ENCODE measurements around the gene MTRF1.
"Not testable (repeated sequence)": the region's sequence is repeated elsewhere in the genome, so short reads cannot be mapped to it uniquely, and the experiment has no call there.

The MTRF1 gene

DNA sequence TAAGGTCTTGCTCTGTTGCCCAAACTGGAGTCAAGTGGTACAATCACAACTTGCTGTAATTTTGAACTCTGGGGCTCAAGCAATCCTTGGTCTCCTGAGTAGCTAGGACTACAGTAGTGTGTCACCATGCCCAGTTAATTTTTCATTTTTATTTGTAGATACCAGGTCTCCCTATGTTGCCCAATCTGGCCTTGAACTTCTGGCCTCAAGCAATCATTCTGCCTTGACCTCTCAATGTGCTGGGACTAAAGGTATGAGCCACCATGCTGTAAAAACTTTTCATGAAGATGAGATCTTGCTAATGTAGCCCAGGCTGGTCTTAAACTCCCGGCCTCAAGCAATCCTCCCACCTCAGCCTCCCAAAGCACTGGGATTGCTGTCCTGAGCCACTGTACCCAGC, 32.6 kb upstream of the MTRF1 start:
- Mint-ChIP-seq H3K4me1 (peaks cover 5% of the 10 kb centered on the region), H3K36me3 (peaks cover 5% of the 10 kb centered on the region), H3K27ac (no peak overlapping the region), H3K9me3 (peaks cover 5% of the 10 kb centered on the region), H3K4me3 (no peak overlapping the region), H3K27me3 (peaks cover 10% of the 10 kb centered on the region)
- CTCF ChIA-PET = no interaction called here
- DNase-seq = no peak

- no peak overlapping the region for H3K27ac Mint-ChIP-seq
- H3K36me3 Mint-ChIP-seq = peaks cover 5% of the 10 kb centered on the region
- peaks cover 5% of the 10 kb centered on the region for H3K9me3 Mint-ChIP-seq
- H3K4me1 Mint-ChIP-seq = peaks cover 5% of the 10 kb centered on the region
- no peak for DNase-seq
- CTCF ChIA-PET = no interaction called here
- H3K4me3 Mint-ChIP-seq = no peak overlapping the region
- H3K27me3 Mint-ChIP-seq = peaks cover 10% of the 10 kb centered on the region
These were observed 31.5 kb upstream of the MTRF1 start for GRCh38 chr13:41294914-41295313.

DNA sequence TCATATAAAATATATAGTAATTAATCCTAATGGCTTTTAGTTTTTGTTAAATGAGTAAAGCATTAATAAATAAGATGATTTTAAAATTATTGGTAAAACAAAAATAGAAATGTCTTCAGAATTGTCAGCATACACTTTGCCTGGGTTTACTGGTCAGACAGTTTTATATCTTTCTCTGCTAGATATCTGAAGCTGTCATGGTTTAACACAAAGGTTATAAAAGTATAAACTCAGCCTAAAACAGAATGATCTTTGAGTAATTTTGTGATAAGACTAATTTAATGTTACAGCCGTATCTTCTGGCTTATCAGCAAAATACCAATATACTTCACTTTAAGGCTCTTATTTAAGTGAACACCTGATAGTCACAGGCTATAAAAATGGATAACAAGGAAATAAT, 29.9 kb upstream of the MTRF1 start:
- CTCF ChIA-PET = no interaction called here
- no peak for DNase-seq
- H3K4me1 Mint-ChIP-seq = no peaks in the 10 kb centered on the region
- H3K36me3 Mint-ChIP-seq = peaks cover 3% of the 10 kb centered on the region
- H3K27me3 Mint-ChIP-seq = peaks cover 10% of the 10 kb centered on the region
- no peak overlapping the region for H3K27ac Mint-ChIP-seq
- peaks cover 8% of the 10 kb centered on the region for H3K9me3 Mint-ChIP-seq
- H3K4me3 Mint-ChIP-seq = no peak overlapping the region

- DNase-seq = no peak
- H3K27me3 Mint-ChIP-seq = peaks cover 4% of the 10 kb centered on the region
- no peak overlapping the region for H3K4me3 Mint-ChIP-seq
- peaks cover 11% of the 10 kb centered on the region for H3K4me1 Mint-ChIP-seq
- peaks cover 7% of the 10 kb centered on the region for H3K36me3 Mint-ChIP-seq
- peaks cover 12% of the 10 kb centered on the region for H3K9me3 Mint-ChIP-seq
- CTCF ChIA-PET = no interaction called here
- no peak overlapping the region for H3K27ac Mint-ChIP-seq
These were observed 27.9 kb upstream of the MTRF1 start for GRCh38 chr13:41291246-41291645.

- Mint-ChIP-seq H3K27ac (no peak overlapping the region), H3K36me3 (peaks cover 10% of the 10 kb centered on the region), H3K4me1 (peaks cover 16% of the 10 kb centered on the region), H3K9me3 (peaks cover 9% of the 10 kb centered on the region), H3K27me3 (peaks cover 4% of the 10 kb centered on the region), H3K4me3 (no peak overlapping the region)
- CTCF ChIA-PET = no interaction called here
- no peak for DNase-seq
These were observed 26.1 kb upstream of the MTRF1 start for GRCh38 chr13:41289463-41289881.

- Mint-ChIP-seq H3K27me3 (no peaks in the 10 kb centered on the region), H3K27ac (no peak overlapping the region), H3K9me3 (peaks cover 6% of the 10 kb centered on the region), H3K4me1 (peaks cover 16% of the 10 kb centered on the region), H3K36me3 (peaks cover 7% of the 10 kb centered on the region), H3K4me3 (no peak overlapping the region)
- no peak for DNase-seq
- CTCF ChIA-PET = no interaction called here
These were observed 23.0 kb upstream of the MTRF1 start for GRCh38 chr13:41286370-41286769.

- Mint-ChIP-seq H3K4me3 (no peak overlapping the region), H3K9me3 (peaks cover 5% of the 10 kb centered on the region), H3K4me1 (peaks cover 16% of the 10 kb centered on the region), H3K27ac (no peak overlapping the region), H3K36me3 (peaks cover 7% of the 10 kb centered on the region), H3K27me3 (no peaks in the 10 kb centered on the region)
- CTCF ChIA-PET = interaction anchor here (0.7 kb wide), 1 partner anchor 1765 kb away, joined by 3 read pairs; no protein-coding TSS in a partner anchor
- no peak for DNase-seq
These were observed 21.3 kb upstream of the MTRF1 start for GRCh38 chr13:41284512-41285288.

- no peak overlapping the region for H3K4me3 Mint-ChIP-seq
- peaks cover 2% of the 10 kb centered on the region for H3K9me3 Mint-ChIP-seq
- no peak overlapping the region for H3K27ac Mint-ChIP-seq
- H3K36me3 Mint-ChIP-seq = peaks cover 6% of the 10 kb centered on the region
- H3K27me3 Mint-ChIP-seq = no peaks in the 10 kb centered on the region
- DNase-seq = no peak
- CTCF ChIA-PET = interaction anchor here (2.0 kb wide), 1 partner anchor 10 kb away, joined by 4 read pairs; no protein-coding TSS in a partner anchor
- H3K4me1 Mint-ChIP-seq = peaks cover 14% of the 10 kb centered on the region
These were observed 18.8 kb upstream of the MTRF1 start for GRCh38 chr13:41282129-41282571.

GRCh38 chr13:41279156-41279555, 15.8 kb upstream of the MTRF1 start:
- not testable (repeated sequence) for H3K9me3 Mint-ChIP-seq, H3K27ac Mint-ChIP-seq, H3K4me1 Mint-ChIP-seq, H3K36me3 Mint-ChIP-seq, DNase-seq, H3K4me3 Mint-ChIP-seq, H3K27me3 Mint-ChIP-seq
- CTCF ChIA-PET = interaction anchor here (0.9 kb wide), 1 partner anchor 750 kb away, joined by 3 read pairs; no protein-coding TSS in a partner anchor

- CTCF ChIA-PET = no interaction called here
- H3K27ac Mint-ChIP-seq = no peak overlapping the region
- peaks cover 5% of the 10 kb centered on the region for H3K36me3 Mint-ChIP-seq
- peaks cover 5% of the 10 kb centered on the region for H3K9me3 Mint-ChIP-seq
- DNase-seq = no peak
- no peak overlapping the region for H3K4me3 Mint-ChIP-seq
- H3K27me3 Mint-ChIP-seq = no peaks in the 10 kb centered on the region
- peaks cover 6% of the 10 kb centered on the region for H3K4me1 Mint-ChIP-seq
These were observed 13.4 kb upstream of the MTRF1 start for GRCh38 chr13:41276824-41277223.

- Mint-ChIP-seq H3K4me3 (no peak overlapping the region), H3K36me3 (peaks cover 13% of the 10 kb centered on the region), H3K27me3 (no peaks in the 10 kb centered on the region), H3K9me3 (peaks cover 12% of the 10 kb centered on the region), H3K27ac (no peak overlapping the region), H3K4me1 (peaks cover 16% of the 10 kb centered on the region)
- no peak for DNase-seq
- CTCF ChIA-PET = no interaction called here
These were observed 11.5 kb upstream of the MTRF1 start for GRCh38 chr13:41274881-41275280.

GRCh38 chr13:41273831-41274441, 10.6 kb upstream of the MTRF1 start:
- Mint-ChIP-seq H3K36me3 (peaks cover 15% of the 10 kb centered on the region), H3K4me1 (peaks cover 16% of the 10 kb centered on the region), H3K4me3 (no peak overlapping the region), H3K27ac (no peak overlapping the region), H3K9me3 (peaks cover 14% of the 10 kb centered on the region), H3K27me3 (no peaks in the 10 kb centered on the region)
- DNase-seq = no peak
- CTCF ChIA-PET = no interaction called here

GRCh38 chr13:41271456-41272285, 8.3 kb upstream of the MTRF1 start:
- CTCF ChIA-PET = interaction anchor here (2.3 kb wide), 1 partner anchor 11 kb away, joined by 4 read pairs; no protein-coding TSS in a partner anchor

GRCh38 chr13:41268764-41269163, 5.4 kb upstream of the MTRF1 start:
- CTCF ChIA-PET = no interaction called here
- no peak overlapping the region for H3K27ac Mint-ChIP-seq
- no peaks in the 10 kb centered on the region for H3K27me3 Mint-ChIP-seq
- DNase-seq = no peak
- H3K36me3 Mint-ChIP-seq = peaks cover 21% of the 10 kb centered on the region
- peaks cover 17% of the 10 kb centered on the region for H3K4me1 Mint-ChIP-seq
- peaks cover 22% of the 10 kb centered on the region for H3K9me3 Mint-ChIP-seq
- no peak overlapping the region for H3K4me3 Mint-ChIP-seq

More at GRCh38 chr13:41271456-41272285, 8.3 kb upstream of the MTRF1 start:
- Mint-ChIP-seq H3K4me1 (peaks cover 16% of the 10 kb centered on the region), H3K9me3 (peaks cover 22% of the 10 kb centered on the region), H3K27ac (peak overlapping the region; percentile 88), H3K36me3 (peaks cover 21% of the 10 kb centered on the region), H3K27me3 (no peaks in the 10 kb centered on the region), H3K4me3 (no peak overlapping the region)
- peak; percentile 28 for DNase-seq

Measured in activated naive CD4-positive, alpha-beta T cell treated with anti-CD3 and anti-CD28 coated beads, Interleukin-2, amount 10 ng/mL, durations not matched to agents 7 days and 5 days (primary cell).